ENCODE data around the gene PPM1E.

DNA sequence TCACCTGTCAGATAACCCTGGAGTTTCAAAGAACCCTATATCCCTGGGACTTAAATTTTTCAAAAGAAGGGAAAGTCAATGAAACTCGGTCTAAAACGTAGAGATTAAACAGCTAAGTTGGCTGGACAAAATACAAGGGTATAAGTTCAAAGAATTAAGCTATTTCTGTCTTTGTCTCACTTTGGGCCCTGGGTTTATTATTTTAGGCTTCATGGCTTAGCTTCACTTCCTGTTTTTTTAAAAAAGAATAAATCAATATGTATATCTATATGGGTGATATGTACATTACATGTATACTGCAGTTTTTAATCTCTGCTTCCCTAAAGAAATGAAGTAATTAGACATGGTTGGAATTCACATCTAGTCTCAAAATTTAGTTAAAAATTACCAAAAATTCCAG, 218.7 kb downstream of the PPM1E start:
- no peak for TF ChIP-seq PKNOX1 (IDR thresholded peaks at IDR 0.05)
- no peak for TF ChIP-seq FOXK2 (IDR thresholded peaks at IDR 0.05)
- no peak for TF ChIP-seq SUZ12 (IDR thresholded peaks at IDR 0.05)
- no peak for TF ChIP-seq BHLHE40 (IDR thresholded peaks at IDR 0.05; ENCODE audit: borderline replicate concordance)
- no peak for TF ChIP-seq SP1 (IDR thresholded peaks at IDR 0.05)
- no peak for TF ChIP-seq L3MBTL2 (conservative IDR thresholded peaks at IDR 0.05)
- TF ChIP-seq FOXM1 (IDR thresholded peaks at IDR 0.05; ENCODE audit: borderline replicate concordance) = no peak
- no peak for TF ChIP-seq HDGF (IDR thresholded peaks at IDR 0.05; ENCODE audit: borderline replicate concordance)
- no peak for TF ChIP-seq NFRKB (IDR thresholded peaks at IDR 0.05)
- TF ChIP-seq FOXA1 (IDR thresholded peaks at IDR 0.05) = no peak
